PC-3 (cell line): ENCODE data around the gene SNED1.

ENCODE experiments used
- CTCF ChIP-seq: fragments of 300-600 bp; sonication (generic); conservative IDR thresholded peaks from 2 replicates; pipeline ENCODE4 v1.5.1; 2017; ENCODE audit warnings: antibody characterized with exemption, low read depth, mild to moderate bottlenecking, low read length
- EZH2 ChIP-seq: fragments of 300-600 bp; sonication (generic); IDR thresholded peaks from one replicate; pipeline ENCODE4 v1.6.1; 2017; ENCODE audit warnings: antibody characterized with exemption, mild to moderate bottlenecking, low read length; ENCODE audit not compliant: unreplicated experiment

GRCh38 chr2:240954436-240955305 is 43.7 kb upstream of the SNED1 start:
- TF ChIP-seq EZH2: no peak
- no peak for TF ChIP-seq CTCF
